HCT116 (cell line): ENCODE results near the gene SOST. TPM values are rescaled to one million over a fixed set of nuclear protein-coding genes. Genes with fewer than 3 reads are reported as not detected.

ENCODE experiments used
- ATAC-seq: fragments of 200-7000 bp; cut with Tn5 transposase; 2 replicates; pipeline ENCODE4 v1.9.1; 2020; ENCODE audit warnings: mild to moderate bottlenecking, moderate library complexity
- BruUV-seq: library from RNA; stranded (reverse); fragments of 400-500 nt; replicated peaks from 2 replicates; lab custom pipeline; 2021; lab: Mats Ljungman, UMichigan
- CTCF ChIA-PET: fragments of 300-600 bp; sonication (Branson Sonifier 250); formaldehyde crosslinking; loops from one replicate; lab custom pipeline; 2021; ENCODE audit warnings: antibody characterized with exemption; lab: Charles Lee
- POLR2A ChIA-PET: fragments of 300-600, 350-600 bp; sonication (Branson Sonifier 250); formaldehyde crosslinking; loops from one replicate; lab custom pipeline; 2021; ENCODE audit warnings: antibody characterized with exemption; lab: Charles Lee
- RAD21 ChIA-PET, 2 experiments: fragments of 300-600 bp; sonication (Branson Sonifier 250); formaldehyde crosslinking; loops; one replicate each; lab custom pipeline; 2023; ENCODE audit warnings: low total read pairs in 2 of 2; ENCODE audit not compliant: uncharacterized antibody in 2 of 2, unreplicated experiment in 2 of 2, low non-redundant PET in 1 of 2; lab: Charles Lee
- DNase-seq: peaks from one replicate; pipeline ENCODE4 v3.0.0-alpha.2; 2010; ENCODE audit warnings: low read depth, low spot score
- H2AFZ ChIP-seq: fragments of 200-600 bp; shearing (Covaris generic), sonication (generic); 2 replicates; pipeline ENCODE4 v1.6.1; 2017; ENCODE audit warnings: low read depth, mixed run types, mixed read lengths, antibody characterized with exemption, low read length; ENCODE audit not compliant: poor library complexity, severe bottlenecking
- H3K27ac ChIP-seq: 2 replicates; pipeline ENCODE4 v1.5.1; 2012; ENCODE audit warnings: low read depth, low read length
- H3K27me3 ChIP-seq: fragments of 200-600 bp; sonication (generic); 2 replicates; pipeline ENCODE4 v1.6.1; 2016; ENCODE audit warnings: mixed run types, low read length, mixed read lengths; ENCODE audit not compliant: insufficient read depth
- H3K36me3 ChIP-seq, 2 experiments: fragments of 200-500 bp in 1 of 2; fragments of 200-600 bp in 1 of 2; sonication (Bioruptor generic) in 1 of 2; sonication (generic) in 1 of 2; 2 replicates each; pipeline versions ENCODE4 v1.5.1 to v1.6.1; 2014 to 2016; ENCODE audit warnings: low read length in 2 of 2, inconsistent platforms in 1 of 2, mixed read lengths in 1 of 2, mixed run types in 1 of 2; ENCODE audit not compliant: insufficient read depth in 2 of 2, control insufficient read depth in 1 of 2
- H3K4me1 ChIP-seq, 2 experiments: fragments of 200-600 bp in 1 of 2; sonication (generic) in 1 of 2; 2 replicates each; pipeline versions ENCODE4 v1.5.1 to v1.6.1; 2012 to 2017; ENCODE audit warnings: low read length in 2 of 2, inconsistent platforms in 1 of 2, mild to moderate bottlenecking in 1 of 2, mixed read lengths in 1 of 2, mixed run types in 1 of 2, moderate library complexity in 1 of 2; ENCODE audit not compliant: insufficient read depth in 2 of 2, control insufficient read depth in 1 of 2
- H3K4me2 ChIP-seq: fragments of 200-600 bp; sonication (generic); 2 replicates; pipeline ENCODE4 v1.6.1; 2017; ENCODE audit warnings: mixed run types, low read length, mixed read lengths
- H3K4me3 ChIP-seq, 2 experiments: fragments of 200-600 bp in 1 of 2; sonication (generic) in 1 of 2; replicated peaks in 1 of 2; 2 replicates each; pipeline ENCODE4 v1.5.1; 2011 to 2016; ENCODE audit warnings: low read length in 2 of 2, control low read depth in 1 of 2, low read depth in 1 of 2, mild to moderate bottlenecking in 1 of 2, mixed read lengths in 1 of 2, mixed run types in 1 of 2
- H3K79me2 ChIP-seq: fragments of 200-600 bp; sonication (generic); 2 replicates; pipeline ENCODE4 v1.6.1; 2017; ENCODE audit warnings: mild to moderate bottlenecking, mixed run types, low read length, moderate library complexity, mixed read lengths; ENCODE audit not compliant: insufficient read depth
- H3K9ac ChIP-seq: fragments of 200-600 bp; sonication (generic); 2 replicates; pipeline ENCODE4 v1.6.1; 2016; ENCODE audit warnings: low read length, mixed read lengths
- H3K9me2 ChIP-seq: fragments of 200-600 bp; sonication (generic), shearing (Covaris generic); 2 replicates; pipeline ENCODE4 v1.6.1; 2017; ENCODE audit warnings: mixed run types, mild to moderate bottlenecking, moderate library complexity; ENCODE audit not compliant: insufficient read depth
- H3K9me3 ChIP-seq, 2 experiments: fragments of 200-500 bp in 1 of 2; fragments of 200-600 bp in 1 of 2; sonication (Bioruptor generic) in 1 of 2; sonication (generic) in 1 of 2; 2 replicates each; pipeline ENCODE4 v1.6.1; 2014 to 2017; ENCODE audit warnings: low read length in 2 of 2, mixed read lengths in 2 of 2, inconsistent platforms in 1 of 2, low read depth in 1 of 2, mild to moderate bottlenecking in 1 of 2, mixed run types in 1 of 2, moderate library complexity in 1 of 2; ENCODE audit not compliant: control insufficient read depth in 1 of 2, insufficient read depth in 1 of 2
- H4K20me1 ChIP-seq: fragments of 200-600 bp; sonication (generic), shearing (Covaris generic); 2 replicates; pipeline ENCODE4 v1.6.1; 2017; ENCODE audit warnings: mixed run types, mild to moderate bottlenecking, moderate library complexity; ENCODE audit not compliant: insufficient read depth
- CBX3 ChIP-seq: IDR thresholded peaks from 2 replicates; pipeline ENCODE4 v1.6.1; 2012; ENCODE audit warnings: low read depth
- CEBPB ChIP-seq: IDR thresholded peaks from 2 replicates; pipeline ENCODE4 v1.6.1; 2012; ENCODE audit warnings: low read depth
- EGR1 ChIP-seq: IDR thresholded peaks from 2 replicates; pipeline ENCODE4 v1.6.1; 2012; ENCODE audit warnings: low read depth
- ELF1 ChIP-seq: IDR thresholded peaks from 2 replicates; pipeline ENCODE4 v1.6.1; 2012; ENCODE audit warnings: low read depth, borderline replicate concordance
- EZH2phosphoT487 ChIP-seq: fragments of 200-600 bp; IDR thresholded peaks from 2 replicates; pipeline ENCODE4 v1.6.1; 2018; ENCODE audit warnings: antibody characterized with exemption, borderline replicate concordance
- FOSL1 ChIP-seq: IDR thresholded peaks from 2 replicates; pipeline ENCODE4 v1.6.1; 2012; ENCODE audit warnings: low read depth
- JUND ChIP-seq: IDR thresholded peaks from 2 replicates; pipeline ENCODE4 v1.6.1; 2012
- POLR2A ChIP-seq: IDR thresholded peaks from 2 replicates; pipeline ENCODE4 v1.7.0; 2011; ENCODE audit warnings: borderline replicate concordance; ENCODE audit not compliant: insufficient read depth, insufficient read length; ENCODE audit errors: extremely low read depth
- POLR2AphosphoS5 ChIP-seq: IDR thresholded peaks from 2 replicates; pipeline ENCODE4 v1.6.1; 2011; ENCODE audit warnings: mild to moderate bottlenecking, low read depth, low read length, moderate library complexity
- SIN3A ChIP-seq: IDR thresholded peaks from 2 replicates; pipeline ENCODE4 v1.6.1; 2012; ENCODE audit warnings: low read depth
- SP1 ChIP-seq: IDR thresholded peaks from 2 replicates; pipeline ENCODE4 v1.6.1; 2012; ENCODE audit warnings: low read depth
- YY1 ChIP-seq: IDR thresholded peaks from 2 replicates; pipeline ENCODE4 v1.6.1; 2011; ENCODE audit warnings: low read length, low read depth, moderate library complexity, mild to moderate bottlenecking; ENCODE audit not compliant: insufficient replicate concordance; ENCODE audit errors: extremely low read depth
- ZNF274 ChIP-seq: fragments of 200-500 bp; sonication (Bioruptor generic); IDR thresholded peaks from 2 replicates; pipeline ENCODE4 v1.6.1; 2014; ENCODE audit warnings: mild to moderate bottlenecking, low read depth, low read length, inconsistent platforms
- intact Hi-C: fragments of 100-400 bp; cut with micrococcal nuclease; formaldehyde crosslinking; loops from 2 replicates; pipeline ENCODE4 v1.10.0; 2022
- total RNA-seq: library from RNA; stranded (reverse); gene quantifications from one replicate; pipeline ENCODE4 v1.2.1, GENCODE V29; 2021; ENCODE audit not compliant: unreplicated experiment
- TF ChIP-seq, protein P1 (sequence below): IDR thresholded peaks from 2 replicates; pipeline ENCODE4 v1.6.1; 2012
- TF ChIP-seq, protein P2 (sequence below): IDR thresholded peaks from 2 replicates; pipeline ENCODE4 v1.6.1; 2011; ENCODE audit warnings: mild to moderate bottlenecking, low read length, moderate library complexity; ENCODE audit not compliant: insufficient replicate concordance; ENCODE audit errors: extremely low read depth
- TF ChIP-seq, protein P3 (sequence below): IDR thresholded peaks from 2 replicates; pipeline ENCODE4 v1.6.1; 2012

Gene SOST
- total RNA-seq, 1 experiment from 2014 or later: not detected

DNA sequence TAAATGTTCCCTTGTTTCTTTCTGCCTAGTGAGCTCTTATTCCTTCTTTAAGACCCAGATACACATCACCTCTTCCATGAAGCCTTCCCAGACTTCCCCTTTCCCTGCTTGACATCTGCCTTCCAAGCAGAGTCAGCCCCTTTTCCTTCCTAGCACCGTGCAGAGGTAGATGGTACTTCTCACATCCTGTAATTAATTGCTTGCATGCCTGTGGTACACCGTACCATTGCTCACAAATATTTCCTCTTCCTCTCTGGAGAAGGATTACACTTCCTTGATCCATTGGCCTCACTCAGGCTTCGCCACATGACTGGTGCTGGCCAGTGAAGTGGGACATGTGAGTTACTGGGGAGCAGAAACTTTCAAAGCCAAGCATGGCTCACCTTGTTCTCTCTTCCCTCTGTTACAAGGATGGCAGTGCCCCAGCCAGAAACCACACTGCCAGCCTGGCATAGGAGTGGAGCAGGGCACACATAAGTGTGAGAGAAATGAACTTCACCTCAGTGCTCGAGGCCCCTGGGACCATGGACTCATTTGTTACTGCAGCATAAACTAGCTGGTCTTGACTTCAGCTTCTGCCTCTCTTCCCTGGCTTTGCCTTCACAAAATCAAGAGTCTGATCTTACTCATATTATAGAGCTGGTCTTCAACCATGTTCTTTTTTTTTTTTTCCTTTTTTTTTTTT, 44.0 kb downstream of the SOST start:
- ChIA-PET RAD21 (no interaction called here), CTCF (interaction anchor here (0.9 kb wide), 1 partner anchor 46 kb away, joined by 3 read pairs; no protein-coding TSS in a partner anchor), POLR2A (no interaction called here)
- H3K36me3 ChIP-seq: no peaks in the 10 kb centered on the region
- TF ChIP-seq, protein P1, sequence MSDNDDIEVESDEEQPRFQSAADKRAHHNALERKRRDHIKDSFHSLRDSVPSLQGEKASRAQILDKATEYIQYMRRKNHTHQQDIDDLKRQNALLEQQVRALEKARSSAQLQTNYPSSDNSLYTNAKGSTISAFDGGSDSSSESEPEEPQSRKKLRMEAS: no peak
- TF ChIP-seq POLR2AphosphoS5 (no peak), JUND (no peak), FOSL1 (no peak), ZNF274 (no peak), SP1 (no peak), SIN3A (no peak), CEBPB (no peak), EGR1 (no peak), POLR2A (no peak), ELF1 (no peak), YY1 (no peak), CBX3 (no peak), EZH2phosphoT487 (no peak)
- TF ChIP-seq, protein P2, sequence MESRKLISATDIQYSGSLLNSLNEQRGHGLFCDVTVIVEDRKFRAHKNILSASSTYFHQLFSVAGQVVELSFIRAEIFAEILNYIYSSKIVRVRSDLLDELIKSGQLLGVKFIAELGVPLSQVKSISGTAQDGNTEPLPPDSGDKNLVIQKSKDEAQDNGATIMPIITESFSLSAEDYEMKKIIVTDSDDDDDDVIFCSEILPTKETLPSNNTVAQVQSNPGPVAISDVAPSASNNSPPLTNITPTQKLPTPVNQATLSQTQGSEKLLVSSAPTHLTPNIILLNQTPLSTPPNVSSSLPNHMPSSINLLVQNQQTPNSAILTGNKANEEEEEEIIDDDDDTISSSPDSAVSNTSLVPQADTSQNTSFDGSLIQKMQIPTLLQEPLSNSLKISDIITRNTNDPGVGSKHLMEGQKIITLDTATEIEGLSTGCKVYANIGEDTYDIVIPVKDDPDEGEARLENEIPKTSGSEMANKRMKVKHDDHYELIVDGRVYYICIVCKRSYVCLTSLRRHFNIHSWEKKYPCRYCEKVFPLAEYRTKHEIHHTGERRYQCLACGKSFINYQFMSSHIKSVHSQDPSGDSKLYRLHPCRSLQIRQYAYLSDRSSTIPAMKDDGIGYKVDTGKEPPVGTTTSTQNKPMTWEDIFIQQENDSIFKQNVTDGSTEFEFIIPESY: no peak
- TF ChIP-seq, protein P3, sequence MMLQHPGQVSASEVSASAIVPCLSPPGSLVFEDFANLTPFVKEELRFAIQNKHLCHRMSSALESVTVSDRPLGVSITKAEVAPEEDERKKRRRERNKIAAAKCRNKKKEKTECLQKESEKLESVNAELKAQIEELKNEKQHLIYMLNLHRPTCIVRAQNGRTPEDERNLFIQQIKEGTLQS: no peak
- no peaks in the 10 kb centered on the region for H3K79me2 ChIP-seq
- DNase-seq: no peak
- H3K27ac ChIP-seq: no peak overlapping the region
- H3K9ac ChIP-seq: no peak overlapping the region
- no peaks in the 10 kb centered on the region for H3K9me3 ChIP-seq
- H3K27me3 ChIP-seq: no peaks in the 10 kb centered on the region
- no peaks in the 10 kb centered on the region for H4K20me1 ChIP-seq
- no TSS peak for BruUV-seq
- H3K4me1 ChIP-seq: peaks cover 0 to 29% of the 10 kb centered on the region in 2 experiments; a peak in 2 of 4 replicates
- no peaks in the 10 kb centered on the region for H3K9me2 ChIP-seq
- intact Hi-C loops: no loop called here
- peak; percentile 54; the same call in 1 of the 2 replicates for ATAC-seq
- no peak overlapping the region for H3K4me3 ChIP-seq
- H3K4me2 ChIP-seq: peak overlapping the region; percentile 76
- no peak overlapping the region for H2AFZ ChIP-seq
